HG02970 (cell line): Measurements from ENCODE around the gene FCGR1A.
A peak's percentile ranks its signal among the peaks of the same experiment; 100 is the strongest.
"Not testable (repeated sequence)": the region's sequence is repeated elsewhere in the genome, so short reads cannot be mapped to it uniquely, and the experiment has no call there.

Source experiments
- ATAC-seq: cut with Tn5 transposase; IDR thresholded peaks from one replicate; pipeline ENCODE4 v1.9.1; 2021; ENCODE audit warnings: mild to moderate bottlenecking, moderate library complexity, moderate number of reproducible peaks; ENCODE audit not compliant: unreplicated experiment, low FRiP score

Gene FCGR1A

DNA sequence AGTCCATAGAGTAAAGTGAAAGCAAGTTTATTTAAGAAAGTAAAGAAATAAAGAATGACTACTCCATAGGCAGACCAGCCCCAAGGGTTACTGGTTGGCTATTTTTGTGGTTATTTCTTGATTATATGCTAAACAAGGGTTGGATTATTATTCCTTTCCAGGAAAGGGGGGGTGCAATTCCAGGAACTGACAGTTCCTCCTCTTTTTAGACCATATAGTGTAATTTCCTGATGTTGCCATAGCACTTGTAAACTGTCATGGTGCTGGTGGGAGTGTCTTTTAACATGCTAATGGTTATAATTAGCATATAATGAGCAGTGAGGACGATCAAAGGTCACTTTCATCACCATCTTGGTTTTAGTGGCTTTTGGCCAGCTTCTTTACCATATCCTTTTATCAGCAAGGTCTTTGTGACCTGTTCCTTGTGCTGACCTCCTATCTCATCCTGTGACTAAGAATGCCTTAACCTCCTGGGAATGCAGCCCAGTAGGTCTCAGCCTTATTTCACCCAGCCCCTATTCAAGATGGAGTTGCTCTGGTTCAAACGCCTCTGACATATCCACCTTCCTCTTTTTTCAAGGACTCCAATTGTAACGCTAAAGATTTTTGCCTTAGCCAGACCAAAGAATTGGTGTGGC, 6.9 kb upstream of the FCGR1A start:
- not testable (repeated sequence) for ATAC-seq

- ATAC-seq: not testable (repeated sequence)
Observed at GRCh38 chr1:149777084-149777483, 5.4 kb upstream of the FCGR1A start.

DNA sequence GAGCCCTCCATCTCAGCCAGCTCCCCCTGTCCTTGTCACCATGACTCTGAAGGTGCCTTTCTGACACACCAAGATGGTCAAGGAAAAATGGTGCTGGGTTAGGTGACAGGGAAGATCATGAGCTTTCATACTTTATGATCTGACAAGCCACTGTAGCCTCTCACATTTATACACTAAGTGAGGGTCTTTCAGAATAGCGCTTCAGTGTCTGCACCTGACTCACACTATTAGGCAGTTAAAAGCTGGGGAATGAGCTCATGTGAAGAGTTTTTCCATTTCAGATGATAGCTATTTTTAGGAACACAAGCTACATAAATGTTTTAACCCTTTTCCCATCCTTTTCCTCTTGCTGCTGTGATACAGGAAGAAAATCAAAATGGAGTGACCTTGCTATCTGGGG, 4.2 kb upstream of the FCGR1A start:
- not testable (repeated sequence) for ATAC-seq

GRCh38 chr1:149781413-149781984, 995 bp upstream of the FCGR1A start:
- not testable (repeated sequence) for ATAC-seq

DNA sequence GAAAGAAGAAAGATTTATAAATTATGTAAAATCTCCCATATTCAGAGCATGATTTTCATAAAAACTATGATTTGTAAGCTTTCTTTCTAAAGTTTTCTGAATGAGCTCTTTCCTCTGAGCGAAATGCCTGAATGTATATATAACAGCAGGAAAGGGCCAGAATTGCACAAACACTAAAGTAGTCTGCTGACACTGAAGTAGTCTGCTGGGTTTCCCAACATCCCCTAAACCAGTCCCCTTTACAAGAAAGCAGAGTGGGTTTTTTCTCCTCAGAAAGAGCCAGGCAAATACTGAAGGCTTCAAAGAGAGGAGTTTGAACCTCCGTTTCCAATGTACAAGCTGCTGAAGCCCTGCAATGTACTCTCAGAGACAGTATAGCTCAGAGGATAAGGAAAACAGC, 795 bp downstream of the FCGR1A start:
- ATAC-seq: not testable (repeated sequence)

DNA sequence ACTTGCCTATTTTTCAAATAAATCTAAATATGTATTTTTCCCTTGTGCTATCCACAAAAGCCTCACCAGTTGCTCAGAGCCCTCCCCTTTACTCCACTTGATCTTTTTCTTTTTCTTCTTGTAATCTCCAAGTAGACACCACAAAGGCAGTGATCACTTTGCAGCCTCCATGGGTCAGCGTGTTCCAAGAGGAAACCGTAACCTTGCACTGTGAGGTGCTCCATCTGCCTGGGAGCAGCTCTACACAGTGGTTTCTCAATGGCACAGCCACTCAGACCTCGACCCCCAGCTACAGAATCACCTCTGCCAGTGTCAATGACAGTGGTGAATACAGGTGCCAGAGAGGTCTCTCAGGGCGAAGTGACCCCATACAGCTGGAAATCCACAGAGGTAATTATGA, 1.4 kb downstream of the FCGR1A start:
- ATAC-seq: not testable (repeated sequence)

DNA sequence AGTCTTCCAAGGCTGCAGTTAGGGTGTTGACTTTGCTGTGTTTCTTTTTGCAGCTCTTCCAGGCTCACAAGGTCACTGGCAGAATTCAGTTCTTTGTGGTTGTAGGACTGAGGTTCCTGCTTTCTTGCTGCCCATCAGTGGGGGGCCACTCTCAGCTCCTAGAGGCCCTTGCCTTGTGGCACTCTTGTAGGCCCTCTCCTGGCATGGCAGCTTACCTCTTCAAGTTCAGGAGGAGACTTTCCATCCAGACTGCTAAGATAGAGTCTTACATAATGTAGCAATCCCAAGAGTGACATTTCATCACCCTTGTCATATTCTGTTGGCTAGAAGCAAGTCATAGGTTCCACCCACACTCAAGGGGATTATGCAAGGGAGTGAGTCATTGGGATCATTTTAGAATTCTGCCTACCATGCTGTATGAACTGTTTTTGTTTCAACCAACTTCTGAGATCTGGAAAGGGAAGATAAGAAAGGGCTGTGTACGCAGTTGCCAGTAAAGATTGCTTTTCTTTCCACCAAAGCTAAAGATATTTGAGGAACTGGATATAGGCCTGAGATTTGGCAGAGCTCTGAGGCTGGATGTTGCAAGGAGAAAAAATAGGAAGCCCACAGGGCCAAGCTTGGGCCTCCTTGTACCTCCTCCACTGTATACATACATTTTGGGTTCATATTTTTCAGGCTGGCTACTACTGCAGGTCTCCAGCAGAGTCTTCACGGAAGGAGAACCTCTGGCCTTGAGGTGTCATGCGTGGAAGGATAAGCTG, 5.4 kb downstream of the FCGR1A start:
- ATAC-seq: not testable (repeated sequence)

GRCh38 chr1:149792502-149792901, 10.0 kb downstream of the FCGR1A start:
- ATAC-seq: peak; percentile 79

GRCh38 chr1:149792912-149793515, 10.5 kb downstream of the FCGR1A start:
- peak; percentile 83 for ATAC-seq

GRCh38 chr1:149793885-149794284, 11.4 kb downstream of the FCGR1A start:
- not testable (repeated sequence) for ATAC-seq

GRCh38 chr1:149801628-149802027, 19.1 kb downstream of the FCGR1A start:
- ATAC-seq: not testable (repeated sequence)

DNA sequence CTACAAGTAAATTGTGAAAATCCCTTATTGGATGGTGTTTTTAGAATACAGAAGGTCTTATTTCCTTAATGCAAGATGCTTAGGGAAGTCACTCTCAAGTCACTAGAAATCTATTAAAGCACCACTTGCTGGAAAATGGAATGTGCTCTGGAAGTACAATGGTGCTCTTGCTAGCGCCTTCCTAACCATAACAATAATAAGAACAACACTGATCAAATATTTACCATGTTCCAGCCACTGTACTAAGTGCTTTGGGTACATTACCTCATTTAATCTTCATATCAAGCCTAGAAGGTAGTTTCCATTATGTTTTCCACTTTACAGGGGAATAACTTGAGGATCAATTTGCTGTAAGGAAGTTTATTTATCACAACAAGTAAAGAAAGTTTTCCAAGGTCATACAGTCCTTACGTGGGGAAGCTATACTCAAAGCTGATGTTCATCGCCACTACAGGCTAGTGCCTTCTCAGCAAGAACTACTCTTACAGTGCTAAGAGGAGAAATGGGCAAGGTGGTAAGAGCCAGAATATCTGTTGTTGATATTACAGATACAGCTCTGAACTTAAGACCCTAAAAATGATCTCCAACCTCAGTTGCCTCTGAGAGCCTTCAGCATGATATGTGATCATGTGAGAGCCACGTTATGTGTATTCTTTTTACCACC, 22.1 kb downstream of the FCGR1A start:
- not testable (repeated sequence) for ATAC-seq

DNA sequence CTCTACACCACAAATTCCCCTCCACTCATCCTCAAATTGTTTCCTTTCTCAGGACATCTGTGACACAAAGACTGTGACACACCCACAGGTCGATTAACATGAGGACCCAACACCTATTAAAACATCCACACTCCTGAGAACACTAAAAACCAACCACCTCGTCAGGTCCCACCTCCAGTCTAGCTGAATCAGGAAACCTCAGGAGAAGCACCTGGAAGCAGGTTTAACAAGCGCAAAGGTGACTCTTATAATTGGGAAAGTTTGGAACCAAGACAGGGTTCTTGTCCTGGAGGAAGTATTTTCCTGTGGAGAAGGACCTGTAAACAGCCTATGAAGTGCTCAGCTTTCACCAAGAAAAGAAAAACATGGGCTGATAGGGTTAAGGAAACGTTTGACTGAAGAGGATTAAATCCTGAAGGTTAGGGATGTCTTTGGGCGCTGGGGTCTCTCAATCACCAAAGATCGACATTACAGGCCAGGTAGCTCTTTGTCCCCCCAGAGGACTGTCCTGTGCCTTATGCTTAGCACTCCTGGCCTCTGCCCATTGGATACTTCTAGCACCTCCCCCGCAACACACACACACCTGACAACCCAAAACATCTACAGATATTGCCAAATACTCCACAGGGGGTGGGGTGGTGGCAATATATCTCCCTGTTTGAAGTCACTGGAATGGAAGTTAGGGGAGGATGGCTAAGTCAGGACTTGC, 28.4 kb downstream of the FCGR1A start:
- not testable (repeated sequence) for ATAC-seq

DNA sequence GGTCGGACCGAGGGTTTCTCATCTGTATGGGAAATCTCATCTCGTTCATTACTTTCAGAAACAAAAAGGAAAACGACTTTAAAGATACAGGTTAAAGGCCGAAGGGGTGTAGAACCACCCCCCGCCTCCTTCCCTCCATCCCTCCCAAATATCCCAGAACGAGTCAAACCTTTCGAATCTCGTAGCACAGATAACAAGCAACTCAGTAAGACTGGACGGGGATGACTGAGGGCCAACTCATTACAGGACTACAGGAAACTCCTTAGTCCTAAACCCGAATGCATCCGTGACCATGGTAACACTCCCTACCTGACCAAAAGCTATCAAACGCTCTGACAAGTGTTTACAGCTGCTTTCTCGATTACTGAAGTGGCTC, 29.0 kb downstream of the FCGR1A start:
- ATAC-seq: peak; percentile 12

DNA sequence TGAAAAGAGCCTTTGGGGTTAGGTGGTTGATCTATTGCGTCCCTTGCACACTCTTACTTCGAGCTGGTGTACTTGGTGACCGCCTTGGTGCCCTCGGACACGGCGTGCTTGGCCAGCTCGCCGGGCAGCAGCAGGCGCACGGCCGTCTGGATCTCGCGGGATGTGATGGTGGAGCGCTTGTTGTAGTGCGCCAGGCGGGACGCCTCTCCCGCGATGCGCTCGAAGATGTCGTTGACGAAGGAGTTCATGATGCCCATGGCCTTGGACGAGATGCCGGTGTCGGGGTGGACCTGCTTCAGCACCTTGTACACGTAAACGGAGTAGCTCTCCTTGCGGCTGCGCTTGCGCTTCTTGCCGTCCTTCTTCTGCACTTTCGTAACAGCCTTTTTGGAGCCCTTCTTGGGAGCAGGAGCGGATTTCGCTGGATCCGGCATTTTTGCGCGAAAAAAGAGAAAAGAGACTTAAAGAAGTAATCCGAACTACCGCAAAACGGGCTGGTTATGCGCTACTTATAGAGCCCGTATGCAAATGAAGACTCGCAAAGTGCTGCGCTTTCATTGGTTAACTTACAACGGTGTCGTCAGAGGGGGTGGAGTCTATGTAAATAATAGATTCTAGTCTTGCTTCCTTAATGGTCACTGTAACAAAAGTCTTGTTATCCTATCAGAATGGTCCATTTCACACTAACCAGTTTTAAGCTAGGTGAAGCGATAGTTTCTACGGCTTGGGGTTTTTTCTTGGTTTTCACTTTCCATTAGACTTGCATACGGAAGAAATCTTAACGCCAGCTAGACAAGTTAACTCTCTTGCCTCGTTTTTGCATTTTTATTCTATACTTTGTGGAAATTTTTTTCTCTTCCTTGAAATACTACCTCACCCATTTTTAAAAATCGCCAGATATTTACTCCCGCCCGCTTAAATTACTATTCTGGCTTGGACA, 29.7 kb downstream of the FCGR1A start:
- peak; percentile 73 for ATAC-seq

- peak; percentile 16 for ATAC-seq
Observed at GRCh38 chr1:149812893-149813801, 30.7 kb downstream of the FCGR1A start.

- not testable (repeated sequence) for ATAC-seq
Observed at GRCh38 chr1:149820387-149820786, 37.9 kb downstream of the FCGR1A start.

DNA sequence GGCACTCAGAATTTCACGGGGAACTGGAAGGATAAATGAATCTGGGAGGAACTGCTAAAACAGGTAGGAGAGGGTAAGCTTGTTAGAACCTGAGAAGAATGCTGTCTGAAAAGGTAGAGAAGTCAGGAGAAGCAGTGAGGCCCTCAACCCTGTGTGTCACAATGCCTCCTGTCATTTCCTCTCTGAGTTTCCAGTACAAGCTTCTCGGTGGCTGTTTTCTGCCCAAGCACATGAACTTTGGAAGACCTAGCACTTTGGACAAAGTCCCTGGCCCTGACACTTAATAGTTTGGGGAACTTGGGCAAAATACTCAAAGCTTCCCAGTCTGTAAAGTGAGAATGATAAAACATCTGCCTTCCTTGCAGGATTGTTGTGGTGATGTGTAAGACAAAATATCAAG, 44.1 kb downstream of the FCGR1A start:
- not testable (repeated sequence) for ATAC-seq
